Gastroesophageal sphincter (tissue), 3 donors: Measurements from ENCODE around the gene SNX25.

Experiments
- POLR2AphosphoS5 ChIP-seq: sonication (generic); formaldehyde crosslinking; IDR thresholded peaks from one replicate; pipeline ENCODE4 v1.6.1; 2017; ENCODE audit warnings: antibody characterized with exemption
- TF ChIP-seq, protein P1 (sequence below), 4 experiments: fragments of 200-600 bp in 2 of 4; fragments of 450-650 bp in 2 of 4; sonication (generic) in 1 of 4; IDR thresholded peaks; one replicate each; pipeline ENCODE4 v1.5.1; 2017 to 2019; ENCODE audit warnings: antibody characterized with exemption in 4 of 4, mild to moderate bottlenecking in 2 of 4, moderate library complexity in 2 of 4

DNA sequence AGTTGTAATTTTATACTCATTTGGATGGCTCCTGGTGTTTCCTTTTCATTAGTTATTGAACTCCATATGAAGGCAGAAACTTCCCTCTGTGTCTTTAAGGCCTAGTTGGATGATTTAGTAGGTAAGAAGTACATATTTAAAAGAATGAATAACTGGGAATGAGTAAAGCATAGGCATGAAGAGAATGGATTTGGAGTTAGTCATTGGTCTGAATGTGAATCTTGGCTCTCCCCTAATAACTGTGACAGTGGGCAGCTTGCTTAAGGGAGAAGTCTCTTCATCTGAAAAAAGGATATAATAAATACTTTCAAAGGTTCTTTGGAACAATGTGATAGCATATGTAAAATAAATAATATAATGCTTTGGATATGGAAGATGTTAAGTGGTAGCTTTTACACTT is 13.2 kb downstream of the SNX25 start:
- TF ChIP-seq, protein P1, sequence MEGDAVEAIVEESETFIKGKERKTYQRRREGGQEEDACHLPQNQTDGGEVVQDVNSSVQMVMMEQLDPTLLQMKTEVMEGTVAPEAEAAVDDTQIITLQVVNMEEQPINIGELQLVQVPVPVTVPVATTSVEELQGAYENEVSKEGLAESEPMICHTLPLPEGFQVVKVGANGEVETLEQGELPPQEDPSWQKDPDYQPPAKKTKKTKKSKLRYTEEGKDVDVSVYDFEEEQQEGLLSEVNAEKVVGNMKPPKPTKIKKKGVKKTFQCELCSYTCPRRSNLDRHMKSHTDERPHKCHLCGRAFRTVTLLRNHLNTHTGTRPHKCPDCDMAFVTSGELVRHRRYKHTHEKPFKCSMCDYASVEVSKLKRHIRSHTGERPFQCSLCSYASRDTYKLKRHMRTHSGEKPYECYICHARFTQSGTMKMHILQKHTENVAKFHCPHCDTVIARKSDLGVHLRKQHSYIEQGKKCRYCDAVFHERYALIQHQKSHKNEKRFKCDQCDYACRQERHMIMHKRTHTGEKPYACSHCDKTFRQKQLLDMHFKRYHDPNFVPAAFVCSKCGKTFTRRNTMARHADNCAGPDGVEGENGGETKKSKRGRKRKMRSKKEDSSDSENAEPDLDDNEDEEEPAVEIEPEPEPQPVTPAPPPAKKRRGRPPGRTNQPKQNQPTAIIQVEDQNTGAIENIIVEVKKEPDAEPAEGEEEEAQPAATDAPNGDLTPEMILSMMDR (IDR thresholded peaks at IDR 0.05) = no peak
- no peak for TF ChIP-seq POLR2AphosphoS5
